ENCODE data around the gene LIMS2.

LIMS2 gene

DNA sequence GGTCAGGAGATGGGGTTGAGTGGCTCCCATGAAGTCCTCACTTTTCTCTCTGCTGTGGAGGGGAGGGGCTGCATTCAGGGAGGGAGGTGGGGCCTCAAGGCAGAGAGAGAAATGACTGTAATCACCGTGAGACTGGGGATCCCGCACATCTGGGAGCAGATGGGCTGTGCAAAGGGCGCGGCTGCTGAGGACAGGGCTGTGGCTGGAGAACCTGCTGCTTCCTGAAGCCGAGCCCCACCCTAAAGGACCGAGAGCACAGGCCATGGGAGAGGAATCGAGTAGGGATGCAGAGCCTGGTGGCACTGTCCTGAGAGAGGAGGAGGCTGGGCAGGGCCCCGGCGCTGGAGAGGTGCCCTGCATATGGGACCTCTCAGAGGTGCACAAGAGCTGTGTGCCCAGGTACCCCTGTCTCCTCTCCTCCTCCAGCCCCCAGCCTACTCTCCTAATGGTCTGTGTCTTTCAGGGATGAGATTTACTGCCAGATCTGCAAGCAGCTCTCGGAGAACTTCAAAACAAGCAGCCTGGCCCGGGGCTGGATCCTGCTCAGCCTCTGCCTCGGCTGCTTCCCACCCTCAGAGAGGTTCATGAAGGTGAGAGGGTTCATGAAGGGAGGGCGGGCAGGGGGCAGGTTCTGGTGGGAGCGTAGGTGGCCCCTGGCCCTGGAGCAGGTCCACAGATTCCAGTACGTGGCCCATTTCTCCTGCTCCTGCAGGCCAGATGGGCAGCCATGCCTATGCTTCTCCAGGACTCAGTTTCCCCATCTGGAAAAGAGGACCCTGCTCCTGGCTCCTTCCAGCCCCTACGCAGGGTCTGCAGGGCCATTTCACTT lies 55.2 kb downstream of the LIMS2 start:
- no peak for ATAC-seq

- no peak for ATAC-seq
Observed at GRCh38 chr2:127619203-127619590, 56.1 kb downstream of the LIMS2 start.

DNA sequence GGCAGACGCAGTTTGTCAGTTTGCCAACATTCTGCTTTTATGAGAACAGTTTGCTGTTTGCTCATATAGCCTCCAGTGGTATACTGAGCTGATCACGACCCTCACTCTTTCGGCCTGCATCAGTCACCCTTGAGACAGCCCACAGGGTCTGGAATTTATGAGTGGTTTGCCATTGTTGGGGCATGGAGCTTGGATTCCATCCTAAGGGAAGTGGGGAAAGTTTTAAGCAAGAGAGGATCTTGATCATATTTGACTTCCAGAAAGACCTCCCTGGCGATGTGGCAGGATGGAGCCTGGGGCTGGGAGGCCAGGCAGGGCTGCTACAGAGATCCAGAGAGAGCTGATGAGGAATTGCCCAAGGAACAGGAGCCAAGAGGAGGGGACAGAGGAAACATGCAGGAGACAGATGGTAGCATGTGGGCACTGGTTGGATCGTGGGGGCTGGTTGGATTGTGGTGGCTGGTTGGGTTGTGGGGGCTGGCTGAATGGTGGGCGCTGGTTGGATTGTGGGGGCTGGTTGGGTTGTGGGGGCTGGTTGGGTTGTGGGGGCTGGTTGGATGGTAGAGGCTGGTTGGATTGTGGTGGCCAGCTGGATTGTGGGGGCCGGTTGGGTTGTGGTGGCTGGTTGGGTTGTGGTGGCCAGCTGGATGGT lies 56.7 kb downstream of the LIMS2 start:
- ATAC-seq: no peak

DNA sequence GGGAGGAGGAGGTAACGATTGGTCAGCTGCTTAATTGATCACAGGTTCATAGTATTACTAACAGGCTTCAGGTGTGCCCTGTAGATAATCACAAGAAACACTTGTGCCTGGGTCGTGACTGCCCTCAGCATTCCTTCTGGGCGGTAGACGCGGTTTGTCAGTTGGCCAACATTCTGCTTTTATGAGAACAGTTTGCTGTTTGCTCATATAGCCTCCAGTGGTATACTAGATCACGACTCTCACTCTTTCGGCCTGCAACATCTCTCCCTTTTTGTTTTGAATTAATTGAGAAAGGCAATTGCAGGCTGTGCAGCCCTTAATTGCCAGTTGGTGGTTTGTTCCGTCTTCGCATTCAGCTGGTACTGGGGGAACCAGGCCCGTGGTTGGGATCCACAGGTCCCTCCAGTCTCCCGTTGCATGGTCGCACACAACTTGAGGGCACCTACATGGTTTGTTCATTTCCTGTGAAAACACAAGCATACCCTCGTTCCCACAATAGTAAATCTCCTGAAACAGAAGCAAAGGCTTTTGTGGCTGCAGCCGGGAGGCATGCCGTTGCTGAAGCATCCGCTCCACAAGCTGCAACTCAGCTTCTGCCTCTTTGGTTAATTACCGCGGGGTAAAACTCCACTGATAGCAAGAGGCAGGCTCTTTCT lies 59.7 kb downstream of the LIMS2 start:
- ATAC-seq: no peak

GRCh38 chr2:127614731-127615130 lies 60.6 kb downstream of the LIMS2 start:
- no peak for ATAC-seq

GRCh38 chr2:127614246-127614645 lies 61.1 kb downstream of the LIMS2 start:
- ATAC-seq: no peak

DNA sequence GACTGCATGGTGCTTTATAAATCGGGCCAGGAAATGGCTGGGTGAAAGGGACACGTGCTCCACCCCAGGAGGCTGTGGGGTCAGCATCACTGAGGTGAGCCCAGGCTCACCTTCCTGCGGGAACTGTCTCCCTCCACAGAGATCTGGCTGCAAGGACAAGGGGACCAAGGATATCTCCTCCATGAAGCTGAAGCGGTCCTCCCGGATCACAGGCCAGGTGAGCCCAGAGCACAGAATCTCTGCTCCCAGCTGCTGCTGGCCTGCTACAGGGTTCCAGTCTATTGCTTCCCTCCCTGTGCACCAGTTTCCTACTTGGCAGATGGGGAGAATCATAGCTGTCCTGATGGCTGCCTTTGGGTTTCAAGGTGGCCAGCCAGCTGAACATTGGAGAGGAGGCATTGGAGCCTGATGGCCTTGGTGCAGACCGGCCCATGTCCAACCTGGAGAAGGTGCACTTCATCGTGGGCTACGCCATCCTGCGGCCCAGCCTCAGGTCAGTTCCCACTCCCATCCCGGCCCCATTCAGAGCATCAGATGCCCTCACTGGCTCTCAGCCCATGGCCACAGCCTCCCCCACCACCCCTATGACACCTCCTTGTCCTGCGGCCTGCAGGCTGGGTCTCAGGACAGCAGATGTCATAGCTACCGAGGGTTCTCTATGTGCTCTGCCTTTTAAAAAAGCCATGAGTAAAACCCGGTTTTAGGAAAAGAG lies 63.1 kb downstream of the LIMS2 start:
- no peak for ATAC-seq

- ATAC-seq: no peak
Observed at GRCh38 chr2:127611076-127611925, 64.0 kb downstream of the LIMS2 start.

DNA sequence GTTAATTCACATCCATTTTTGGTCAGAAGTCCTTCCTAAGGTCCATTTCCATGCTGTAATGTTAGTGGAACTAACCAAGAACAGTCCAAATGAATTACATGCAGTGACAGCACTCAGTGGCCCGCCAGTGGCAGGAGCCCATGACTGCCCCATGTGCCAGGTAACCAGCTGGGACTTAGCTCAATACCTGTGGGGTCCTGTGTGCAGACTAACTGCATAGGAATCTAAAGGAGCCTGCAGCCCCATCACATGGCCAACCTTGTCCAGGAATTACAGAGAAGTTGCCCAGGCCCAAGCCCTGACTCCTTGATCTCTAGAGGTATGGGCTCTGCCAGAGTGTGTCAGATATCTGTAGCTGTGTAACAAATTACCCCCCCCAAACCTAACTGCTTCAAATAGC lies 64.8 kb downstream of the LIMS2 start:
- ATAC-seq: no peak

DNA sequence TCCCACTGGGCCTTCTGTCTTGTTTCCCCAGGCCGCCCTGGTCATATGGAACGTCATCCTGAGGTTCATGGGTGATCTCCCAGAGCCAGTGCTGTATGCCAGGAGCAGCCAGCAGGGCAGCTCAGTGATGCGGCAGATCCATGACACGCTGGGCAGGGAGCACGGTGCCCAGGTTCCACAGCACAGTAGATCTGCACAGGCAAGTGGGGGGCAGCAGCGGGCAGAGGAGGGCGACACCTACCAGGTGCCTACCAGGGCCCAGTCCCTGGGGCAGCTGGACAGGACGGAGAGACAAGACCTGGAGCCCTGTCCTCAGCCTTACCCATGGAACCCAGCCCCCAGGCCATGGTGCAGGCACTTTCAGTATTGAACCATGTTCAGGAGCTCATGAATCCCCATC lies 65.5 kb downstream of the LIMS2 start:
- no peak for ATAC-seq

- ATAC-seq: no peak
Observed at GRCh38 chr2:127609031-127609751, 66.1 kb downstream of the LIMS2 start.

- ATAC-seq: no peak
Observed at GRCh38 chr2:127608061-127609030, 67.0 kb downstream of the LIMS2 start.

GRCh38 chr2:127607399-127607908 lies 67.9 kb downstream of the LIMS2 start:
- no peak for ATAC-seq

DNA sequence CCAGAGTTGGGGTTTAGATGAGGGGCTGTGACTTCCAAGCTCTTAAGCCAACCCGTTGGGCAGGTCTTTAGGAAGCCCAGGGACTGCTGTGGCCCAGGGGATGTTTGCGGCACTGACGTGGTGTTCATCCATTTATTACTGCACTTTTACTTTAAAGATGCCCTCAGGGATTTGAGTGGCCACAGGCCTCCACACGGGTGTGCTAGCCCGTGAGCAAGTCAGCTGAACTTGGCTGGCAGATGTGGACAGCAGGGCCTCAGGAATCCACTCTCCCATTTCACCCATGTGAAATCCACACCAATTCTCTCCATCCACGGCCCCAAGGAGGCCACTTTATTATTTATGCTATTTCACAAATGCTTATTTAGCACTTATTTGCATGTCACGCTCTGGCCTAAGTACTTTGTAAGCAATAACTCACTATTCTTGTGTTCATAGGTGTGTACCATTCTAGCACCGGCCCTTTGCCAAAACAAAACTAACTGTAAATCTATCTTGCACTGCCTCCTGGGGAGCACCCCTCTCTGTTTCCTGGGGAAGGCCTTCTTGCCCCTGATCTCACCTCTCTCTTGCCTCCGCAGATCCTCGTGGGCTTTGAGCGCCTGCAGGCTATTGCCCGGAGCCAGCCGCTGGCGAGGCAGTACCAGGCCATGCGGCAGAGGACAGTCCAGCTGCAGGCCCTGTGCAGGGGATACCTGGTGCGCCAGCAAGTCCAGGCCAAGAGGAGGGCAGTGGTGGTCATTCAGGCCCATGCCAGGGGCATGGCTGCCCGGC lies 68.5 kb downstream of the LIMS2 start:
- no peak for ATAC-seq

DNA sequence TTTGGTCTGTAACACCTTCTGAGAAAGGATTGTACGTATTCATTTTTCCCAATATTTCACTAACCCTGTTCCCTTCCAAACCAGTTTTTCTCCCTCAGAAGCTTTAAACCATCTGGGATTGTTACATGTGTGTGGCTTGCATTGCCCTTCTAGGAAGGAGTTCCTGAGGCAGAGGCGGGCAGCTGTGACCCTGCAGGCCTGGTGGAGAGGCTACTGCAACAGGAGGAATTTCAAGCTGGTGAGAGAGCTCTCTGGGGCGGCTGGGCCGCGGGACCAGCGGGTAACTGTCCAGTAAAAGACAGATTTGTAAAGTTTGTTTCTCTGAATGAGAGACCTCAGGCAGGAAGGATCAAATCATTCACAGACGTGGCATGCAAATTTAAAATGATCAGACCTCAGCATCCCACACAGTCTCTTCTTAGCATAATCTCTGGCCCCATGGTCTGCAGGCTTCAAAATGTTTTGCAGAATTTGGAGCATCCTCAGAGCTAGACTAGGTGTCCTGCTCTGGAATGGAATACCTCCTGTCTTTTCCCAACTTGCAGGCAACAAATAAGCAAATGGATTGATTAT lies 69.6 kb downstream of the LIMS2 start:
- no peak for ATAC-seq

GRCh38 chr2:127604986-127605385 lies 70.3 kb downstream of the LIMS2 start:
- ATAC-seq: no peak

GRCh38 chr2:127599211-127599610 lies 76.1 kb downstream of the LIMS2 start:
- no peak for ATAC-seq

DNA sequence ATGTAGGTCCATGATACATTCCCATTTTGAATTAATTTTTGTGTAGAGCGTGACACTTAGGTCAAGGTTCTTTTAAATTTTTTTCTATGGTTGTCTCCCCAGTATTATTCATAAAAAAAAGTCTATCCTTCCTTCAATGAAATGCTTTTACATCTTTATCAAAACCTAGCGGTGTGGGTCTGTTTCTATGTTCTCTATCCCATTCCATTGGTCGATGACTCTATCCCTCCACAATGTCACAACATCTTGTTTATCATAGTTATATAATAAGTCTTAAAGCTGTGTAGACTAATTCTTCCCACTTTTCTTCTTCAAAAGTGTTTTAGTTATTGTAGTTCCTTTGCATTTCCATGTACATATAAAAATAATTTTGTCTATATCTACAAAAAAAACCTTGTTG lies 76.6 kb downstream of the LIMS2 start:
- ATAC-seq: no peak

DNA sequence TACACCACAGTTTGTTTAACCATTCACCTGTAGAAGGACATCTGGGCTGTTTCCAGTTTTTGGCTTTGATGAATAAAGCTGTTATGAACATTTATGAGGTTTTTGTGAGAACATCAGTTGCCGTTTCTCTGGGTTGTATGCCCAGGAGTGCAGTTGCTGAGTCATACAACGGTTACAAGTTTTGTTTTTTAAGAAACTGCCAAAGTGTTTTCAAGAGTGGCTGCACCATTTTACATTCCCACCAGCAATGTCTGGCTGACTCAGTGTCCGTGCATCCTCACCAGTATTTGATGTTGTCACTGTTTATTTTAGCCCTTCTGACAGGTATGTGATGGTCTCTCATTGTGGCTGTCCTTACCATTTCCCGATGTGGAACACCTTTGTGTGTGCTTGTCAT lies 77.3 kb downstream of the LIMS2 start:
- ATAC-seq: no peak

Data from activated CD4-positive, CD25-positive, alpha-beta regulatory T cell treated with anti-CD3 and anti-CD28 coated beads, Interleukin-2, amount 50 U/mL, for 24 hours (primary cell).